GM18499 (cell line): ENCODE measurements around the gene FAM171A1.
"Not testable (repeated sequence)": the region's sequence is repeated elsewhere in the genome, so short reads cannot be mapped to it uniquely, and the experiment has no call there.

ENCODE experiments used
- ATAC-seq: cut with Tn5 transposase; IDR thresholded peaks from one replicate; pipeline ENCODE4 v1.9.1; 2021; ENCODE audit warnings: moderate number of reproducible peaks; ENCODE audit not compliant: insufficient read depth, unreplicated experiment

FAM171A1 gene

DNA sequence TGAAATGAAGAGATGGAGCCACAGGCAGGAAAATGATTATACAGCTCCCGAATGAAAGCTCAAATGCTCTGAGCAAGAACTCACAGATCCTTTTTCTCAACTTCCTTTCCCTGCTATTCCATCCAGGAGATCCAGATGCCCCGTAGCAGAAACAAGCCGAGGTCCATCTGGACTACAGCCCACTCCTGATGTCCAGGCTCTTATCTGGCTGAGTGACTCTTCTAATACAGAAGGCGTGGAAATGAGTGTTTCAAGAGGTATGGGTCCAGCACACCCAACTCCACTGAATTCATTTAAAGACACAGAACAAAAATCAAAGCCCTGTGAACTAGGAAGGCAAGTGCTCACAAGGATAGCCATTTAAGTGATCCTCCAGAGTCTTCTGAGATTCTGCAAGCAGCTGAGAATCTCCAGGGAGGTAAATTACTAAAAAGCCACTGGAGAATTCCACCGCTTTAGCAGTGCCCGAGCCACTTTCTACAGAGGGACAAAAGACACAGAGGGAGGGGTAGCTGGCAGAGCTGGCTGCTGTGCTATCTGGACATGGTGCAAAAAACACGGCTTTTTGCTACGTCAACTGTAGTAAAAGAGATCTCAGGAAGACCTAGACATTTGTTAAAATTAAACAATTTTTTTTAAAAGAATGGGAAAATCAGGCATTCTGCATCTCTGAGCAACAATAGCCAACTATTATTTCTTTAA, 24.5 kb downstream of the FAM171A1 start:
- ATAC-seq = no peak

DNA sequence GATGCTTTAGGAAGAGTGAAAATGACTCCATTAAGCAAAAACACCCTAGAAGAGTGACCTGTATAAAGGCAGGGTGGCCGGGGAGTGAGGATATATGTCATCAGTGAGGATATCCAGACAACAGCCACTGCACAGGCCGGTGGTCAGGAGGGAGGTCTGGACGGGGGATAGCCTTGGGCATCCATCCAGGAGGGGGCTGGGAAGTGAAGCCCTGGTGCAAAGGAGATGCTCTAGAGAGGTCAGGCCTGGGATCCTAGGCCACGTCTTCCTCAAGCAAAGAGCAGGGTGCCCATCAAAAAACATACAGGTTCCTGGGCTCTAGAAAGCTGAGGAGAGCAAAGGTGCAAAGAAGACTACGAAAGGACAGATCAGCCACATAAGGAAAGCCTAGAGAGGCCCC, 25.6 kb downstream of the FAM171A1 start:
- no peak for ATAC-seq

GRCh38 chr10:15344876-15345285, 26.2 kb downstream of the FAM171A1 start:
- no peak for ATAC-seq

DNA sequence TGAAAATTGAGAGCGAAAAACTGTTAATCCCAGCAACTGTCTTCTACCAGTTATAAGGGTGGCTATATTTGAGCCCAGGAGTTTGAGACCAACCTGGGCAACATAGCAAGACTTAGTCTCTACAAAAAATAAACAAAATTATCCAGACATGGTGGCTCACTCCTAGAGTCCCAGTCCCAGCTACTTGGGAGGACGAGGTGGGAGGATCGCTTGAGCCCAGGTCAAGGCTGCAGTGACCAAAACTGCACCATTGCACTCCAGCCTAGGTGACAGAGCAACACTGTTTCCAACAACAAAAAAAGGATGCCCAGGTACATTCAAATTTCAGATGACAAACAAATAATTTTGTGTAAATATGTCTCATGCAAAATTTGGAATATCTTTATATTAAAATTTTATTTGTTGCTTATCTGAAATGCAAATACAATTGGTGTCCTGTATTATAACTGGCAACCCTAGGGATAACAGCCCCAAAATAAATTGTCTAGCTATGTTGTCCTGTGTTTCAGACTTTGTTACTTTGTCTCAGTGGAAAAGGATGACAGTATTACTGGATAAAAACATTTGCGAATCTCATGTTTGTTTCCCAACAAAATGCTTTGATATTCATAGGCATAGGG, 26.7 kb downstream of the FAM171A1 start:
- no peak for ATAC-seq

GRCh38 chr10:15342970-15343369, 28.1 kb downstream of the FAM171A1 start:
- ATAC-seq = no peak

DNA sequence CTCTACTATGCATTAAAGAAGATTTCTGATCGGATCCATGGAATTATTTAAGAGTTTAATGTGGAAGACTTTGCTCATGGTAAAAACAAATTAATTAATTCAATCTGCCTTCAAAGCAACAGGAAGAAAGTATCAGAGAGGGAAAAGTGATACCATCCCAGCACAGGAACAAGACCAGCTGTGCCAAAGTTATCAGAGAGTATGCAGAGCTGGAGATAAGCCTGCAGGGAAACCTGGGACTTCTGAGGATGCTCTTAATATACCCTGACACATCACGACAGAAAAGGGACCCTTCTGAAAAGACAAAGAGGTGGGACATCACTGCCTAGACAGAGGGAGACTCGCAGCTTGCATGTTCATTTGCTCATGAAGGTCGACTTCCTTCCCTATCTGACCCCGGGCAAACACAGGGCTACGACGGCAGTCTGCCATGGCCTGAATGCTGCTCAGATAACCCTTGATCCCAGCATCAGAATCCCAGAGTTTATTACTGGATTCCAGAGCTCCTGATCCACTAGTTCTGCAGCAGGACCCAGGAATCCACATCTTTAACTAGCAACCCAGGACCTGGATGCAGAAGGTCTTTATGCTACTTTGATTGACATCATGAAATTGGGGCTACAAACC, 29.5 kb downstream of the FAM171A1 start:
- no peak for ATAC-seq

GRCh38 chr10:15339892-15340291, 31.2 kb downstream of the FAM171A1 start:
- no peak for ATAC-seq

DNA sequence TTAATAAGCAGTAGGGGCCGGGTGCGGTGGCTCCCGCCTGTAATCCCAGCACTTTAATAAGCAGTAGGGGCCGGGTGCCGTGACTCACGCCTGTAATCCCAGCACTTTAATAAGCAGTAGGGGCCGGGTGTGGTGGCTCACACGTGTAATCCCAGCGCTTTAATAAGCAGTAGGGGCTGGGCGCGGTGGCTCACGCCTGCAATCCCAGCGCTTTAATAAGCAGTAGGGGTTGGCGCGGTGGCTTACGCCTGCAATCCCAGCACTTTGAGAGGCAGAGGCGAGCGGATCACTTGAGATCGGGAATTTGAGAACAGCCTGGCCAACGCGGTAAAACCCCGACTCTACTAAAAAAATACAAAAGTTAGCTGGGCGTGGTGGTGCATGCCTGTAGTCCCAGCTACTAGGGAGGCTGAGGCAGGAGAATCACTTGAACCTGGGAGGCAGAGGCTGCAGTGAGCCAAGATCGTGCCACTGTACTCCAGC, 33.6 kb downstream of the FAM171A1 start:
- ATAC-seq = not testable (repeated sequence)

GRCh38 chr10:15336211-15336610, 34.9 kb downstream of the FAM171A1 start:
- no peak for ATAC-seq

DNA sequence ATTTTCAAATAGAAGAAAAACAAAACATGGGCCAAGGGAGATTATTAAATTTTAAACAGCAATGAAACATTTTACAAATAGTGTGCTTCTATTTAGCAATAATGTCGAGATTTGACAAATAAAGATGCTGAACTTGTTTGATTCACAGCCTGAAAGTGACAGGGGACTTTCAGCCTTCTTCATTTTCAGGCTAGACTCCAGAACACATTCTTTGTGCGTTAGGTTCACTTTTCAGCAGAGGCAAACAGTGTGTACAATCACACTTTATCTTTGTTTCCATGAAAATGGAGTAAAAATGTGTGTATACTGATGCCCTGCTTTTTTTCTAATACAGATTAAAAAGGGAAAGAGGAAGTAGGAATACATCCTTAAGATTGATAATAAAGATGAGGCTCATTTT, 35.6 kb downstream of the FAM171A1 start:
- ATAC-seq = no peak

GRCh38 chr10:15334650-15335323, 36.3 kb downstream of the FAM171A1 start:
- ATAC-seq = no peak

DNA sequence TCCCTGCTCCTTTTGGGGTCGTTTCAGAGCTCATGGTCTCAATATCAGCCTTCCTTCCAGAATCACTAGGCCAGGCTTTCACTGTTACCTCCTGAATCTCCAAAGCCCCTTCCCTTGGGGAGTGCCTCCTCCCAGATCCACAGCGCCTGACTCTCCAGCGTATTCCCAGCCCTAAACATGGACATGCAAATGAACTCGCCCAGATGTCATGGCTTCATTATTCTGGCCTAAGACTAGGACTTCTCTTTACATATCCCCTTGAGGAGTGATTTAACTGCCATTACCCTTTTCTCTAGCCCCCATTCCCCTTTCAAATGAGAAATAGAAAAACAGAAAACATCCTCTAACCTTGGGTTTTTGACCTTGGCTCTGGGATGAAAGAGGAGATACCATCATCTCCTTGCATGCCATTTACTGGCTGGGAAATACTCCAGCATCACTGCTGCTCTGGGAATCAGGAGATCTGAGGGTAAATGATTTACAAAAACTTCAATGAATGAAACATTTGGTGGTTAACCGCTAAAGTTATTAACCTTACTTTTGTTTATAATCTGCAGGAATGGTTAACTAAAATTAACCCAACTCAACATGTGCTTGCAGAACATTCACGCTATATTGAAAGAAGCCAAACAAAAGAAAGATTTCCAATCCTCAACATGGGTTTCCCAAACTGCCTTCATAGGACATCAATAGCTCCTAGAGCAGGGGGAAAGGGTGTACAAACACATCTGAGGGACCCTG, 37.0 kb downstream of the FAM171A1 start:
- no peak for ATAC-seq

- ATAC-seq = not testable (repeated sequence)
Measured at GRCh38 chr10:15333181-15333580, 37.9 kb downstream of the FAM171A1 start.

- no peak for ATAC-seq
Measured at GRCh38 chr10:15331461-15331860, 39.6 kb downstream of the FAM171A1 start.

GRCh38 chr10:15329437-15329836, 41.7 kb downstream of the FAM171A1 start:
- no peak for ATAC-seq

DNA sequence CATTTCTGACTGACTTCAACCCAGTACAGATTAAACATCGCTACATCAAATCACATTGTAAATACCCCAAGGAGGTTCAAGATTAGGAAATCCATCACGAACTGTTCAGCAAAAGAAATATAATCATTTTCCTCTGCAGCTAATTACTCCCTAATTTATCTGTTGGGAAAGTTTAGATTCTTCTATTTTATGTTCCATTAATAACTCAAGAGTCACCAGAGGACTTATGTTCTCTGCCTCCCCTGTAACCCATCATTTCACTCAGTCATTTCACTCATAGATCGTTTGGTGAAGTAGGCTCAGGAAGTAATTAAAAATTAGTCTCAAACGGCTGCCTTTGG, 45.2 kb downstream of the FAM171A1 start:
- no peak for ATAC-seq

- ATAC-seq = no peak
Measured at GRCh38 chr10:15325243-15325943, 45.7 kb downstream of the FAM171A1 start.

GRCh38 chr10:15324611-15325010, 46.5 kb downstream of the FAM171A1 start:
- no peak for ATAC-seq

DNA sequence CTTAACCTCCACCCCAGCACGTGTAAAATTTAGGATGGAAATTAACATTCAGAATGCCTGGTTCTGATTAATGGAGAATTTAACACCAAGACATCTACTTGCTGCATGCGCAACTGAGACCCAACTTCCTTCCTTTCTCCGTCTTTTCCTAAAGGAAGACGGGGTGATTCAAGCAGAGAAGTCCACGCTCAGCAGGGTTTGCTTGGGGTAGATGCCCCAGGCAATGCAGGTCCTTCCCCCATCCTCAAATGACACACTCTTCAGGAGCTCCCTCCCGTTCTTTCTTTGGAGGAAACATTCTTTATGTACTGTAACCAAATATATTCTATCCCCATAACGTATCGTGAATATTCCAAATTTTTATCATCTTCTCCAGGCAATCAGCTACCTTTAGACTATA, 47.0 kb downstream of the FAM171A1 start:
- no peak for ATAC-seq

GRCh38 chr10:15322356-15322755, 48.7 kb downstream of the FAM171A1 start:
- no peak for ATAC-seq
